DLD1 (cell line): ENCODE results near the gene FBLN1.
"Not testable (repeated sequence)": the region's sequence is repeated elsewhere in the genome, so short reads cannot be mapped to it uniquely, and the experiment has no call there.

ENCODE experiments used
- in situ Hi-C: cut with HindIII; loops from 2 replicates; pipeline ENCODE4 v1.10.0; 2017; ENCODE audit warnings: low sequenced_read_pairs

FBLN1 gene

DNA sequence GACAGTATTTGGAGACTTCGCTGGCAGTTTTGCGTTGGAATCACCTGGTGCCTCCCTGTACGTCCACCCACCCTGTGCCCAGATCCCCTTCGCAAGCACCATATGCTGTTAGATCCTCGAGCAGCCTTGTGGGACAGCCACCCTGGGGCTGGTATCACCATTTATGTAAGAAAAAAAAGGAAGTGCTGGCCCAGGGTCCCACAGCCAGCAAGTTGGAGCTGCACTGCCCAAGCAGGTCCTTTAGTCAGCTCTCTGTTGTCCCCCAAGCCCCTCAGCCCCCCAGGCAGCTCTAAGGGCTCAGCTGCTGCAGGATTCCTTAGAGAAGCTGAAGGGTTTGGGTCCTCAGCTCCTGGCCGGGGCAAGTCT is 80.3 kb downstream of the FBLN1 start:
- in situ Hi-C loops, result no loop called here

- in situ Hi-C loops, result no loop called here
These were observed 80.8 kb downstream of the FBLN1 start for GRCh38 chr22:45583504-45583903.

GRCh38 chr22:45584121-45584570 is 81.5 kb downstream of the FBLN1 start:
- in situ Hi-C loops, result no loop called here

GRCh38 chr22:45584621-45585436 is 82.1 kb downstream of the FBLN1 start:
- in situ Hi-C loops, result no loop called here

DNA sequence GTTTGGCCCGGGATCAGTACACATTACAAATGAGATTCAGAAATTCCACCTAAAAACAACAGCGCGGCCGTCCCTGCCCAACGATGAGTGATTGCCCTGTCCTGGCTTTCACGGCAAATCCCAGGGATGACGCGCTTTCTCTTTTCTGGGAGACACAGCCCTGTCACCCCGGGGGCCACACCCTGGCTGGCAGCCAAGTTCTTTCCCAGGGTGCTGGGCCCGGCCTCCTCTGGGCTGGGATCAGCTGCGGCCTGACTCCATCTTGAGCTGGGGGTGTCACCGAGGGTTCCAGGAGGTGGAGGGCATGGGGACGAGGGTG is 82.7 kb downstream of the FBLN1 start:
- in situ Hi-C loops, result no loop called here

- in situ Hi-C loops, result no loop called here
These were observed 83.4 kb downstream of the FBLN1 start for GRCh38 chr22:45585946-45586540.

DNA sequence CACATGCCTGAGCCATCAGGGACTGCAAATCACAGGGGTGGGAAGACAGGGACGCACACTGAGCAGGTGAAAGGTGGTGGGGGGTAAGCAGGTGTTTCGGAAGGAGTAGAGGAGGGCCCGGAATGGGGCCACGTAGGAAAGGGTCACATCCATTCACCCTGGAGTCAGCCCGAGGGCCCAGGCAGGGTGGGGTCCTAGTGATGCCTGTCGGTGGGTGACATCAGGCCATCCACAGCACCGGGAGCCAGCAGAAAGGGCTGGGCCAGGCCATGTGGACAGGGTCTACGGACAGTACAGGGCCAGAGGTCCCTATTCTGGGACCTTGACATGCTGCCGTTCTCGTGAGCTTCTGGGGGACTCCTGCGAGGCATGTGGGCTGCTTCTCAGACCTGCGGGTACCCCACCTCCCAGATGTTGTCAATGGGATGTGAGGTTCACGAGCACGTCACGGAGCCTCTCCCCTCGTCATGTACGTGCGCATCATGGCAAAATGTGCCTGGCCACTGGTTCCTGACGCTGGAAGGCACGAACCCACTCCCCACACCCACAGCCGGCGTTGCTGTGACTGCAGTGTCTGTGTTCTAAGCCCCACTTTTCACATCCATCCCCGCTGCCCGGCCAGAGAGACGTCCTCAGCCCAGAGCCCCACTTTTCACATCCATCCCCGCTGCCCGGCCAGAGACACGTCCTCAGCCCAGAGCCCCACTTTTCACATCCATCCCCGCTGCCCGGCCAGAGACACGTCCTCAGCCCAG is 84.1 kb downstream of the FBLN1 start:
- in situ Hi-C loops, result no loop called here

DNA sequence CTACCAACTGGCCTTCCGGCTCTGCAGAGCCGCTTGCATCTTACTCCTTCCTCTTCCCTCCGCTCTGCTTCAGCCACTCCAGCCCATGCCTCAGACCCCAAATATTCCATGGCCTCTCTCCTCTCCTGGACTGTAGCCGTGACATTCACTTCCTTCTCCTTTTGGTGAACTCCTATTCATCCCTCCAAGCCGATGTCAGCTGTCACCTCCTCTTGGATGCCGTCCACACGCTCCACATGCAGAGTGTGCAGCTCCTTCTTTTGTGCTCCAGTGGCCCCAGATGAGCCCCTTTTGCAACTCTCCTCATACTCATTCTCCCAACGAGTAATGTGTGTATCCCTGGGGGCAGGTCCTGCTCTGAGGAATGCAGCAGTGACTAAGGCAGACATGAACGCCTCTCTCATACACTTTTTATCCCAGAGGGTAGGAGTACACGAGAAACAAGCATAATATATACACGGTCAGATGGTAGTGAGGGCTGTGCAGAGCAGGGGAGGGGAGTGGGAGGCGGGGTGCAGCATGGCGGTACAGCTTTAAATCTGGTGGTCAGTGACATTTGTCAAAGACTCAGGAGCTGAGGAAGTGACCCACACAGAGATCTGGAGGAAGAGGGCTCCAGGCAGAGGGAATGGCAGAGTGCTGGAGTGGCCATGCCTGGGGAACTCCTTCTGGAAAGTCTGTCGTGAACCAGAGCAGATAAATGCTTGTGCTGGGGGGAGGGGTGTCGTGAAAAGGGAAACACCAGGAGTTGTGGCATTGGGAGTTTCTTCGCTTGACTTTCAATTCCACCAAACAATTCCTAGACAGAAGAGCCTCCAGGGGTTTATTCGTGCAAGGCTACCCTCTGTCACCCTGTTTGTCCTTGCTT is 85.2 kb downstream of the FBLN1 start:
- in situ Hi-C loops, result no loop called here

- in situ Hi-C loops, result no loop called here
These were observed 86.9 kb downstream of the FBLN1 start for GRCh38 chr22:45589556-45589955.

DNA sequence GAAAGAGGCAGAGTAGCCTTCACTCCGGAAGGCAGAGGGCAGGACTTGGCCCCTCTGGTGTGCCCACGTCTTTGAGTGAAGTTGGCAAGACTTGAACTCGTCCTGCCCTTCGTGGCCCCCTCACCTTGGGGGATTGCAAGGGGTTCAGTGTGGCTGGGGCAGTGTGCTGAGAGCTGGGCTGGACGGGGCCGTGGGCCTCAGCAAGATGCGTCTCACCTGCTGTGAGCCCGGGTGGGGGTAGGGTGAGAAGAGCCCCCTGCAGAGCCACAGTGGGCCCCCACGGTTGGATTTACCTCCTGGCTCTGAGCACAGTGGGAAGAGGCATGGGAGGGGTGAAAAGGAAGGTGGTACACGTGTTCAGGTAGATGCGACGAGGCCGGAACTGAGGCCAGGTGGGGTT is 87.6 kb downstream of the FBLN1 start:
- in situ Hi-C loops, result no loop called here

- in situ Hi-C loops, result not testable (repeated sequence)
These were observed 89.0 kb downstream of the FBLN1 start for GRCh38 chr22:45591633-45592213.

DNA sequence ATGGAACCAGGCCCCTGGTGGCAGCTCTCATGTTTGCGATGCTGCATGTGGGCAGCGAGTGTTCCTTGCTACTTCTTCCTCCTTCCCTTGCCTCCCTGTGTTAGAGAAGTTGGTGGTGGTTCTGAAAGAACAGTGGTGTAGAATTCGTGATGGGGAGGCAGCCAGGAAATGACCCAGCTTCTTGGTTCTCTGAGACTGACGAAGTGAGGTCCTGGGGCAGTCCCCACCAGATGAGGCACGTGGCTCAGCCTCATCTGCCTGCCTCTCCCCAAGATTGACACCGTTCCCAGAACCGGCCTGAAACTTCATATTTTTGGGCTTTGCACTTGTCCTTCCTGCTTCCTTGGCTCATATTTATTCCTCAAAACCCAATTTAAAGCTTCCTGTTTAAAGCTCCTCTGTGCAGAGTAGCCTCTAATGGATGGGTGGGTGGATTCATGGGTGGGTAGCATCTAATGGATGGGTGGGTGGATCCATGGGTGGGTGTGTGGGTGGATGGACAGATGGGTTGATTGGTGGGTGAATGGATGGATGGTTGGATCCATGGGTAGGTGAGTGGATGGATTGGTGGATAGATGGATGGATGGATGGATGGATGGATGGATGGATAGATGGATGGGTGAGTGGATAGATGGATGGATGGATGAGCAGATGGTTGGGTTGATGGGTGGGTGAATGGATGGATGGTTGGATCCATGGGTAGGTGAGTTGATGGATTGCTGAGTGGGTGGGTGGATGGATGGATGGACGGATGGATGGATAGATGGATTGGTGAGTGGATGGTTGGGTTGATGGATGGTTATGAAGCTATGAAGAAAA is 91.6 kb downstream of the FBLN1 start:
- in situ Hi-C loops, result no loop called here

- in situ Hi-C loops, result no loop called here
These were observed 94.9 kb downstream of the FBLN1 start for GRCh38 chr22:45597460-45598192.

DNA sequence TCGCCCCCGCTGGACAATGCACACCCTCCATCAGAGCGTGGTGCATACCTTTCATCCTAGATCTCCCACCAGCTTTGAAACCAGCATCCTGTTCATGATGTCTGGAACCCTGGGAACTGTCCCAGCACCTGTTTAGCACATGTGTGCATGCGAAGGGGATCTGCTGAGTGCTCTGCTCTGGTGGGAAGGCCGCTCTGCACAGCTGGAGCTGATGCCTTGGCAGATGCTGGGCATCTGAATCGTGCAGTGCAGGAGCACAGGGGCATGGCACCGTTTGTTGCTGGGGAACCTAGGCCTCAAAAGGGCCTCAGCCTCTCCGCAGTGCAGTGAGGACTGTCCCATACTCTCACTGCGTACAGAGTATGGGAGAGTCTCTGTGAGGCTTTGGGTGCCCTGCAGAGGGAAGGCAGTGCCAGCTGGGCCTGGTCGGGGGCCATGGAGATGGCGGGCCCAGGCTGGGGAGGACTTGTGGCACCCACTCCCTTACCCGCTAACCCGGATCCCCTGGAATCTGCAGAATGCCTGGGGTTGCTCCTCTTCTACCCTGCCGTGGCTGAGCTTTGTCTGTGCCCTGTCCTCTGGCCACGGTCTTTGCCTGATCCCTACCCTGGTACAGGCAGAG is 96.0 kb downstream of the FBLN1 start:
- in situ Hi-C loops, result no loop called here

DNA sequence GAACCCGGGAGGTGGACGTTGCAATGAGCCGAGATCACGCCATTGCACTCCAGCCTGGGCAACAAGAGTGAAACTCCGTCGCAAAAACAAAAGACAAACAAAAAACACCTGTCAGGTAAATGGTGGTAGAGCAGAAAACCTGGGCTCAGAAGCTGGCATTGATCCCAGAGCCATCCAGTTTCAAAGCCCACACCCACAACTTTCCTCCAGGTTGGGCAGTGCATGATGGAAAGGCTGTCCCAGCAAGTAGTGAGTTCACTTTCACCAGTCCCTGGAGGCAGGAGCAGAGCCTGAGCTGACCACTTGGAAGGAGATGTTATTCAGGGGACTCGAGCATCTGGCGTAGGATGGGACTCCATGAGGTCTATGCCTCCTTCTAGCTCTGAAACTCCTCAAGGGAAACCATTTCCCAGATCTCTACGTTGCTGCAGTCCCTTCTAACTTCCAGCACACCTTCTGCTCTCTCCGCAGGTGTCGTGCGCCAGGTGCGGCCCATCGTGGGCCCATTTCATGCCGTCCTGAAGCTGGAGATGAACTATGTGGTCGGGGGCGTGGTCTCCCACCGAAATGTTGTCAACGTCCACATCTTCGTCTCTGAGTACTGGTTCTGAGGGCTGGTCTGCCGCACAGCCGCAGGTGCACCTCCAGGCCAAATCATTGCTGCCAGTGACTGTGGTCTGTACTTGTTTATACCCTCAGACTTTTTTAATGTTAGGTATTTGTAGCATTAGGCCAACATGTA is 97.3 kb downstream of the FBLN1 start:
- in situ Hi-C loops, result no loop called here

DNA sequence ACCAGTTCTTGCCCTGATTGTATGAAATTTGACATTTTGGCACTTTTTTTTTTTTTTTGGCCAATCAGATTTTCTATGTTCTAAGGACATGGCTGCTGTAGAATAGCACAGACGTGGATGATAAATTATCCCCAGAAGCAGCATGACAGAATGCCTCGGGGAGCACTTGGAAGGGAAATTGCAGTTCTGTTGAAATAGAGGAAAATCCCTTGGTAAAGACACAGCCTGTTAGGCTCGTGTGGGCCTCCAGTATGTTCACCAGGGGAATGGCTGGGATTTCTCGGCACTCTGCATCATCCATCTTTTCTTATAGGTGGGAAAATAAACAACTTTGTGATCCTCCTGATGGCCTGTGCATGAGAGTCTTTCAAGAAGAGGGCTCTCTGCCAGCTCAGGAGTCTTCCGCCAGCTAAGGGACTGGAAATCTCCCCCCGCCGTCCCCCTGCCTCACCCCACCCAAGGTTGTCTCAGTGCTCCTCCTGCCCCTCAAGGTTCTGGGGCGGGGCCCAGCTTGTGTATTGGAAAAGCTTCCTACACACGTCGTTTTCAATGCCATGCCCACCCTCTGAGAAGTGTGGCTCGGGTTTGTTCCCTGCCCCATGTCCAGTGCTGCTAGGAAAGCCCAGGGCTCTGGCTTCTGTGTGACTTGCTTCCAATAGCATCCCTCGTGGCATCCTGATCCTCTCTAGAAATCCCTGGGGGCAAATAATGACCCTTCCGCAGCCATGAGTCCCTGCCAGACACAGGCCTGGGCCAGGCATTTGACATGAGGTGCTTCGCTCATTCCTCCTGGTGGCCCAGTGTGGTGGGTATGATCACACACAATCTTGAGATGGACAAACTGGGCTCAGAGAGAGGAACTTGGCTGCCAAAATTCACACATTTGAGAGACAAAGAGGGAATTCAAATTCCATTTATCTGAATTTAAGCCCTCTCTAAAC is 98.4 kb downstream of the FBLN1 start:
- in situ Hi-C loops, result no loop called here
